D721Med (cell line): ENCODE data around the gene CD274.

Experiments used
- DNase-seq: peaks from one replicate; pipeline ENCODE4 v3.0.0; 2011; ENCODE audit warnings: low spot score; ENCODE audit not compliant: insufficient read length
- FAIRE-seq: peaks from 2 replicates; lab custom pipeline; 2011; peaks lifted over from hg19 to GRCh38; lab: Jason Lieb, UNC
- TF ChIP-seq, protein P1 (sequence below): IDR thresholded peaks from 2 replicates; pipeline ENCODE4 v1.5.1; 2012; ENCODE audit warnings: mild to moderate bottlenecking, control low read depth; ENCODE audit not compliant: insufficient read depth; ENCODE audit errors: missing control alignments

The CD274 gene

DNA sequence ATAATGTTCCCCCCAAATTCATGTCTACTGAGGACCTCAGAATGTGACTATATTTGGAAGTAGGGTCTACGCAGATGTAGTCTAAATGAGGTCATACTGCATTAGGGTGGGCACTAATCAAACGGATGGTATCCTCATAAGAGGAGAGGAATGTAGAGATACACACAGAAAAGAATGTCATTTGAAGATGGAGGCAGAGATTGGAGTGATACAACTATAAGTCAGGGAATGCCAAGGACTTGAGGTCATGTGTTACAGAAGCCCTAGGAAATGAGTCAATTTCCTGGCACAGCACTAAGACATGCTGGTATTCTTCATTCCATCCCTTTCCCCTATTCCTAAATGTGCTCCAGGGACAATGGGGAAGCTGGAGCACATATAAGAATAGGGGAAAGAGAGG is 59.2 kb downstream of the CD274 start:
- no peak for FAIRE-seq
- DNase-seq: no peak
- TF ChIP-seq, protein P1, sequence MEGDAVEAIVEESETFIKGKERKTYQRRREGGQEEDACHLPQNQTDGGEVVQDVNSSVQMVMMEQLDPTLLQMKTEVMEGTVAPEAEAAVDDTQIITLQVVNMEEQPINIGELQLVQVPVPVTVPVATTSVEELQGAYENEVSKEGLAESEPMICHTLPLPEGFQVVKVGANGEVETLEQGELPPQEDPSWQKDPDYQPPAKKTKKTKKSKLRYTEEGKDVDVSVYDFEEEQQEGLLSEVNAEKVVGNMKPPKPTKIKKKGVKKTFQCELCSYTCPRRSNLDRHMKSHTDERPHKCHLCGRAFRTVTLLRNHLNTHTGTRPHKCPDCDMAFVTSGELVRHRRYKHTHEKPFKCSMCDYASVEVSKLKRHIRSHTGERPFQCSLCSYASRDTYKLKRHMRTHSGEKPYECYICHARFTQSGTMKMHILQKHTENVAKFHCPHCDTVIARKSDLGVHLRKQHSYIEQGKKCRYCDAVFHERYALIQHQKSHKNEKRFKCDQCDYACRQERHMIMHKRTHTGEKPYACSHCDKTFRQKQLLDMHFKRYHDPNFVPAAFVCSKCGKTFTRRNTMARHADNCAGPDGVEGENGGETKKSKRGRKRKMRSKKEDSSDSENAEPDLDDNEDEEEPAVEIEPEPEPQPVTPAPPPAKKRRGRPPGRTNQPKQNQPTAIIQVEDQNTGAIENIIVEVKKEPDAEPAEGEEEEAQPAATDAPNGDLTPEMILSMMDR: no peak

DNA sequence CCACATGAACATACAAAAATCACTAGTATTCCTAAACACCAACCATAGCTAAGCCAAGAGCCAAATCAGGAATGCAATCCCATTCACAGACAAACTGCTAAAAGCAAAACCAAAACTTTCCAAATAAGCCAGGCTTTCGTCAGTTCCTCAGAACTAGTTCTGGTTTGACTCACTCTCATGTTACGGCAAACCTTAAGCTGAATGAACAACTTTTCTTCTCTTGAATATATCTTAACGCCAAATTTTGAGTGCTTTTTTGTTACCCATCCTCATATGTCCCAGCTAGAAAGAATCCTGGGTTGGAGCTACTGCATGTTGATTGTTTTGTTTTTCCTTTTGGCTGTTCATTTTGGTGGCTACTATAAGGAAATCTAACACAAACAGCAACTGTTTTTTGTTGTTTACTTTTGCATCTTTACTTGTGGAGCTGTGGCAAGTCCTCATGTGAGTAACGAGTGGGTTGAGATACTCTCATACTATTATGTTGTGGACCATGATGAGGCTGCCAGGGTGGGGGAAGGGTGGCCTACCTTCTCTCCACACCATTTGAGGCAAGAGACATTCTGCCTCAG is 60.1 kb downstream of the CD274 start, which contains the start of gene PDCD1LG2:
Gene PDCD1LG2, plus strand, starts transcription at position 172 of the 572 bp plus-strand sequence. CDS start 12,016 bp downstream, outside the sequence.
- DNase-seq (no peak), FAIRE-seq (no peak)
- TF ChIP-seq, protein P1: no peak

DNA sequence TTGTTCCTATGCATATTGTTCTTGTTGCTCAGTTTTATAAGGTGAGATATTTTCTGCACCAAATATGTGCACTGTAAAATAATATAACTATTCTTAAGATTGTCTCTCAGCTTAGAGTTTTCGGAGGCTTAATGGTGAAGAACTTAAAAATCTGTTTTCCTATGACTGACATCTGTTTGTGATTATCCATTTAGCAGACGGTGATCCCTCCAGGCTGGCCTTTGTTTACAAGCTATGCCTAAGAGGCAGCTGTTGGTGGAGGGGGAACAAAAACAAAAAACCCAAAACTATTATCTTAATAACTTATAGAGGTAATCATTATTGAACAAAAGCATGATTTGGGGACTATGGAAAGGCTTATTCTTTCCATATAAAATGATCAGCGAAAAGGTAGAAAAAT is 60.6 kb downstream of the CD274 start:
- TF ChIP-seq, protein P1: no peak
- FAIRE-seq (no peak), DNase-seq (no peak)

DNA sequence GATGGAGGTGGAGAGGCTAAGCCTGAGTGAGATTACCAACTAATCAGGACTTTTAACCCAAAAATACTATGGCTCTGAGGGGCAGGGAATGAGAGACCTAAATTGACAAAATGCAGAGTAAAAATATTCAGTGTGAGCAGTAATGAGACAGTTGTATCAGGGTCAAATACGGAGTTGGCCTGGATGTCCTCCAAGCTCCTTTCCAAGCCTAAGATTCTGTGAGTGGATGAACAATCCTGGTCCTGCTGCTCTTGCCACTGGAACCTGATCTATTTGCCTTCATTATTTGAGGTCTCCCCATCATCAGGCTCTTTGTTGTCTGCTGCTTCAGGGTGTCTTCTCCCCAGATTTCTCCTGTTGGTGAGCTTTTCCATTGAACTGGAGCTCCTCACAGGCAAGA is 61.1 kb downstream of the CD274 start:
- FAIRE-seq: no peak

DNA sequence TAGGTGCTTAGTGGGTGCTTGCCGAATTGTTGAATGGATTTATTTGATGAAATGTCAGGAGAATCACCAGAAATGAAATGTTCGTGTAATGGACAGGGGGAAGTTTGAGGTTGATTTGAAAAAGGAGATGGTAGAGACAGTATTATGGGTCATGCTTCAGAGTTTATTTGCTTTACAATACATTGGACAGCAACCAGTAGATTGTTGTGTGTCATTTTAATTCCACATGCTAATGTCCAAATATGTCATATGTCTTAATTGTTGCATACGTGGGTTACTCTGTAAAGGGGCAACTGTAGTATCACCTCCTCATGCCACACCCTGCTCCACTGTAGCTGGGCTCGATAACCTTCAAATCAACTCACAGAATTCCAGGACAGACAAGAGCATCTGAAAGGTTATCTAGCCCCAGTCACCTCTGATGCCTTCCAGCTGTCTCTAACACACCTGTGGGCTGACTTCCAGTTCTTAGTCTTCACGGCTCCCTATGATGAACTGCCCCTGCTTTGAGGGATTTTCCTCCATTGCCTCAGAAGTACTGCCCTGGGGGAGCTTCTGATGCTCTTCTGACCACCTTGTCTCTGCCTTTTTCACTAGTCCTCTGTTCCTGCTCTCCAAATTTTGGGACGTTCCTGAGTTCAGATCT is 61.7 kb downstream of the CD274 start:
- TF ChIP-seq, protein P1: no peak
- DNase-seq (no peak), FAIRE-seq (no peak)

More for the DNA sequence above, 61.1 kb downstream of the CD274 start:
- no peak for DNase-seq
- TF ChIP-seq, protein P1: no peak

DNA sequence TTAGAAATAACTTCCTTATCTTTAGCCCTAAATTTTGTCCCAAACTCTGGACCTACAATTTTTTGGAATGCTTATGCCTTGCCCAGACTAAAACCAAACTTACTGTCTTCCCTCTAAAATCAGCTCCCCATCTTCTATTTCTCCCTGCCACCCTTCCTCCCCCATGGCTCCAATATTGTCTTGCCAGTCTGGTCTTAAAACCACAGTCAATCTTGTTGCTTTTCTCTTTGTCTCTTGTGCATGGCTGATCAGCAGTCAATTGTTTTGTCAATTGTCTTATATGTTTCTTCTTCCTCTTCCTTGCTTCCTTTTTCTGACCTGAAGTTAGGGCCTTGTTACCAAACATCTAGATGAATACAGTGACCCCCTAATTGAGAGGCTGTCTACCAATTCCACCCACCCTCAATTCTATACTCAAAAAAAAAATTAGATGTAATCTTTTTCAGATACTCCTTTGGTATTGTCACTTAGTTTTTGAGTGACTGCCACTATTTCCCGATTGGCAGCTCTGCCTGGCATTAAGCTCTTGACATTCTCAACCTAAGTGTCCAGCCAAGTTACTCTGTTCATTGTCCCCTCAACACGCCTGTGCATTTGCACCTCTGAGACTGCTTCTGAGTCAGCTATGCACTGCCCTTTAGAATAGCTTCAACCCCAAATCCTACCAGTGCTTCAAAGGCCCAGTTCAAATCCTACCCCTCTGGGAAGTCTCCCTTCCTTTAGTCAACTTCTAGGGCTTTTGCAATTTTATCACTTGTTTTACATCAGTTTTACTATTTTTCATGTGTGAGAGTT is 62.5 kb downstream of the CD274 start:
- TF ChIP-seq, protein P1: no peak
- no peak for DNase-seq
- no peak for FAIRE-seq
